B cell (primary cell): ENCODE data around the gene PRSS36.

Experiments used
- EZH2 ChIP-seq: IDR thresholded peaks from 2 replicates; pipeline ENCODE4 v1.6.1; 2012; ENCODE audit warnings: borderline replicate concordance, low read depth, mild to moderate bottlenecking, moderate library complexity, low read length; ENCODE audit not compliant: insufficient read depth, poor library complexity, severe bottlenecking
- TF ChIP-seq, protein P1 (sequence below): fragments of 200-600 bp; IDR thresholded peaks from one replicate; pipeline ENCODE4 v1.8.0; 2022; ENCODE audit warnings: antibody characterized with exemption, mild to moderate bottlenecking

DNA sequence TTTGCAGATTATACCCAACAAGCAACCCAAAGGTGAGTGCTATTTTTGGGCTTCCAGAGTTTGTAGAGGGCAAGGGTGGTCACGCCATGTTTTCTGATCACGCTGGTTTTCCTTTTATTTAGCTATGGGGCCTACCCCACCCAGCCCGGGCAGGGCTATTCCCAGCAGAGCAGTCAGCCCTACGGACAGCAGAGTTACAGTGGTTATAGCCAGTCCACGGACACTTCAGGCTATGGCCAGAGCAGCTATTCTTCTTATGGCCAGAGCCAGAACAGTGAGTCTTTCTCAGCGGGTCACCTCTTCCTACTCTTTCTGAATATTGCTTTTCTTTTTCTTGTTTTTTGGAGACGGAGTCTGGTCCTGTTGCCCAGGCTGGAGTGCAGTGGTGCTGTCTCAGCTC is 32.5 kb upstream of the PRSS36 start:
- TF ChIP-seq, protein P1, sequence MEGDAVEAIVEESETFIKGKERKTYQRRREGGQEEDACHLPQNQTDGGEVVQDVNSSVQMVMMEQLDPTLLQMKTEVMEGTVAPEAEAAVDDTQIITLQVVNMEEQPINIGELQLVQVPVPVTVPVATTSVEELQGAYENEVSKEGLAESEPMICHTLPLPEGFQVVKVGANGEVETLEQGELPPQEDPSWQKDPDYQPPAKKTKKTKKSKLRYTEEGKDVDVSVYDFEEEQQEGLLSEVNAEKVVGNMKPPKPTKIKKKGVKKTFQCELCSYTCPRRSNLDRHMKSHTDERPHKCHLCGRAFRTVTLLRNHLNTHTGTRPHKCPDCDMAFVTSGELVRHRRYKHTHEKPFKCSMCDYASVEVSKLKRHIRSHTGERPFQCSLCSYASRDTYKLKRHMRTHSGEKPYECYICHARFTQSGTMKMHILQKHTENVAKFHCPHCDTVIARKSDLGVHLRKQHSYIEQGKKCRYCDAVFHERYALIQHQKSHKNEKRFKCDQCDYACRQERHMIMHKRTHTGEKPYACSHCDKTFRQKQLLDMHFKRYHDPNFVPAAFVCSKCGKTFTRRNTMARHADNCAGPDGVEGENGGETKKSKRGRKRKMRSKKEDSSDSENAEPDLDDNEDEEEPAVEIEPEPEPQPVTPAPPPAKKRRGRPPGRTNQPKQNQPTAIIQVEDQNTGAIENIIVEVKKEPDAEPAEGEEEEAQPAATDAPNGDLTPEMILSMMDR, result no peak
- no peak for TF ChIP-seq EZH2
